SK-N-SH (cell line): ENCODE data around the gene HEPHL1. TPM values are rescaled to one million over a fixed set of nuclear protein-coding genes. Genes with fewer than 3 reads are reported as not detected.

Experiments
- CTCF ChIA-PET: fragments of 300-600, 350-600 bp; formaldehyde crosslinking; extraction: SDS; loops from one replicate; lab custom pipeline; 2021; lab: Yijun Ruan, JAX
- POLR2A ChIA-PET: fragments of 350-600 bp; sonication (Branson Sonifier 250); formaldehyde crosslinking; extraction: SDS; loops from one replicate; lab custom pipeline; 2020; ENCODE audit warnings: antibody characterized with exemption, inconsistent platforms; lab: Yijun Ruan, JAX
- DNase-seq: peaks from one replicate; pipeline ENCODE4 v3.0.0; 2012
- H2AFZ ChIP-seq: fragments of 200-600 bp; sonication (generic); 2 replicates; pipeline ENCODE4 v1.8.1; 2016; ENCODE audit warnings: antibody characterized with exemption, mild to moderate bottlenecking, low read depth
- H3F3A ChIP-seq: fragments of 200-600 bp; sonication (generic); replicated peaks from 2 replicates; pipeline ENCODE3; 2016; ENCODE audit warnings: antibody characterized with exemption, mild to moderate bottlenecking; ENCODE audit not compliant: insufficient read depth
- H3K27ac ChIP-seq, 2 experiments: fragments of 200-500 bp in 1 of 2; fragments of 200-600 bp in 1 of 2; sonication (Bioruptor generic) in 1 of 2; sonication (generic), shearing (Covaris generic) in 1 of 2; 2 replicates each; pipeline versions ENCODE4 v1.5.1 to v1.6.1; 2014 to 2016; ENCODE audit warnings: low read depth in 2 of 2, inconsistent platforms in 1 of 2, low read length in 1 of 2, mild to moderate bottlenecking in 1 of 2, mixed read lengths in 1 of 2
- H3K27me3 ChIP-seq: fragments of 200-600 bp; sonication (generic), shearing (Covaris generic); 2 replicates; pipeline ENCODE4 v1.6.1; 2016; ENCODE audit warnings: mixed run types; ENCODE audit not compliant: insufficient read depth
- H3K36me3 ChIP-seq, 2 experiments: fragments of 200-500 bp in 1 of 2; fragments of 200-600 bp in 1 of 2; sonication (Bioruptor generic) in 1 of 2; sonication (generic) in 1 of 2; replicated peaks in 1 of 2; 2 replicates each; pipeline versions ENCODE3 to v1.5.1; 2014 to 2016; ENCODE audit warnings: low read length in 1 of 2, mild to moderate bottlenecking in 1 of 2; ENCODE audit not compliant: insufficient read depth in 2 of 2, control insufficient read depth in 1 of 2
- H3K4me1 ChIP-seq, 2 experiments: fragments of 200-500 bp in 1 of 2; fragments of 200-600 bp in 1 of 2; sonication (Bioruptor generic) in 1 of 2; sonication (generic), shearing (Covaris generic) in 1 of 2; 2 replicates each; pipeline versions ENCODE4 v1.5.1 to v1.6.1; 2014 to 2016; ENCODE audit warnings: low read depth in 1 of 2, low read length in 1 of 2, mixed run types in 1 of 2; ENCODE audit not compliant: insufficient read depth in 2 of 2, control insufficient read depth in 1 of 2
- H3K4me2 ChIP-seq: fragments of 200-600 bp; sonication (generic), shearing (Covaris generic); 2 replicates; pipeline ENCODE4 v1.6.1; 2017; ENCODE audit warnings: mixed run types
- H3K4me3 ChIP-seq, 2 experiments: fragments of 200-500 bp in 1 of 2; fragments of 200-600 bp in 1 of 2; sonication (Bioruptor generic) in 1 of 2; sonication (generic), shearing (Covaris generic) in 1 of 2; 2 replicates each; pipeline versions ENCODE4 v1.5.1 to v1.8.1; 2014 to 2016; ENCODE audit warnings: low read depth in 2 of 2, inconsistent platforms in 1 of 2, low read length in 1 of 2, mild to moderate bottlenecking in 1 of 2, mixed read lengths in 1 of 2, moderate library complexity in 1 of 2
- H3K79me2 ChIP-seq: fragments of 200-600 bp; sonication (generic); 2 replicates; pipeline ENCODE4 v1.8.1; 2017; ENCODE audit warnings: mild to moderate bottlenecking; ENCODE audit not compliant: insufficient read depth
- H3K9ac ChIP-seq: fragments of 200-600 bp; sonication (generic); 2 replicates; pipeline ENCODE4 v1.6.1; 2017; ENCODE audit warnings: mixed run types
- H3K9me2 ChIP-seq: fragments of 200-600 bp; sonication (generic); 2 replicates; pipeline ENCODE4 v1.6.1; 2017; ENCODE audit warnings: mixed run types
- H3K9me3 ChIP-seq: fragments of 200-600 bp; sonication (generic); 2 replicates; pipeline ENCODE4 v1.6.1; 2017; ENCODE audit warnings: mixed run types, mild to moderate bottlenecking, moderate library complexity
- H4K20me1 ChIP-seq: fragments of 200-600 bp; sonication (generic); 2 replicates; pipeline ENCODE4 v1.6.1; 2017; ENCODE audit warnings: mild to moderate bottlenecking, mixed run types; ENCODE audit not compliant: insufficient read depth
- FOSL2 ChIP-seq: IDR thresholded peaks from 2 replicates; pipeline ENCODE4 v1.4.0; 2012; ENCODE audit warnings: low read depth, mild to moderate bottlenecking, moderate library complexity, borderline replicate concordance
- GATA2 ChIP-seq: sonication (generic); formaldehyde crosslinking; IDR thresholded peaks from 2 replicates; pipeline ENCODE4 v1.5.0; 2020; ENCODE audit warnings: mild to moderate bottlenecking, missing genetic modification reagents
- MAX ChIP-seq: IDR thresholded peaks from 2 replicates; pipeline ENCODE4 v1.4.0; 2012; ENCODE audit warnings: low read depth
- MEF2A ChIP-seq: IDR thresholded peaks from 2 replicates; pipeline ENCODE4 v1.4.0; 2012; ENCODE audit warnings: low read depth, borderline replicate concordance
- NFIC ChIP-seq: IDR thresholded peaks from 2 replicates; pipeline ENCODE4 v1.4.0; 2012; ENCODE audit warnings: borderline replicate concordance
- RFX5 ChIP-seq: IDR thresholded peaks from 2 replicates; pipeline ENCODE4 v1.6.1; 2012; ENCODE audit warnings: mild to moderate bottlenecking, improper control_type of control experiment, low read length
- SIN3A ChIP-seq: IDR thresholded peaks from 2 replicates; pipeline ENCODE4 v1.6.1; 2012; ENCODE audit warnings: low read depth, mild to moderate bottlenecking, low read length, moderate library complexity, borderline replicate concordance
- TCF12 ChIP-seq: IDR thresholded peaks from 2 replicates; pipeline ENCODE4 v1.4.0; 2012
- WGBS: methylation state at CpG from one replicate; pipeline ENCODE4 v1.1.6; 2017; ENCODE audit warnings: low lambda C conversion rate; 5-methylcytosine and 5-hydroxymethylcytosine counted together
- polyA plus RNA-seq, 3 experiments: library from polyadenylated mRNA; depleted of rRNA; stranded (reverse); fragments of >200 nt; gene quantifications; 2 replicates each; pipeline ENCODE4 v1.2.3, GENCODE V29; 2012
- TF ChIP-seq, protein P1 (sequence below): IDR thresholded peaks from 2 replicates; pipeline ENCODE4 v1.4.0; 2012; ENCODE audit warnings: low read depth, borderline replicate concordance

The HEPHL1 gene
- polyA plus RNA-seq, 1 of the 3 experiments (the other 2 are of a cell fraction), result not detected

DNA sequence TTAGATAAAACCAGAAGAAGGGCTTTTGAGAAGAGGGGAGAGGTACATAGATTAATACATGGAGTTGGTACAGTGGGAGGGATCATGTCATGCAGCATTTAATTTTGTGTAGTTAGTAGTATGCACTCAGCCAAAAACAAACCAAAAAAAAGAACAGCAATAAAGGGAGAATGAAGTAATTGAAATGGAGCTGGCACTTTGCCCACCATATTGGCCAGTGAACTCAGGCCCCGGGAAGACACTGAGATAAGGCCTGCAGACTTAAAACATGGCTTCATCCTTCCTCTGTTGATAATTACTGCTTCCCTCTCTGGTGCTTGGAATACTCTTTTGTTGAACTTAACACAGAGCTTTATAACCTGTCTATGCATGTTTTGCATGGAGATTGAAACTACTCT, 110.6 kb downstream of the HEPHL1 start:
- POLR2A ChIA-PET, result no interaction called here

DNA sequence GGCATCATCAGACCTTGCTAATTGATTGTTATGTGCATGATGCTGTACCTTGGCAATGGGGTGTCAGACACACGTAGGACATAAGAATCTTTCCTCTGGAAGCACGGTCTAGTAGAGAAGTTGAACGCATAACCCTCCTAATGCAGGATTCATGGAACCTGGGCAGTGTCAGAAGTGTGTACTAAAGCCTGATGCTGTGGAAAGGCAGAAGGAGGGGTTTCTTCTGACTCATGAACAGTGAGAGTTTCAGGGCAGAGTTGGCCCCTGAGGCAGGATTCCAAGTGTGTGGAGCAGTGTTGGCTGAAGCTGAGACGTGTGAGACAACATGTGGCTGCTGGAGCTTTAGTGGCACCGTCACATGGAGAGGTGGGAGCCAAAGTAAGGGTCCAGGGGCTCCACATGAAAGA, 111.0 kb downstream of the HEPHL1 start:
- Histone ChIP-seq H4K20me1 (peaks cover 24% of the 10 kb centered on the region; the same call in 1 of the 2 replicates), H2AFZ (no peak overlapping the region), H3K4me2 (peak overlapping the region; percentile 85), H3F3A (peaks cover 30% of the 10 kb centered on the region), H3K27ac (peak overlapping the region; percentile 70 to 89), H3K9me3 (no peaks in the 10 kb centered on the region), H3K4me1 (peaks cover 52 to 58% of the 10 kb centered on the region in 2 experiments), H3K9me2 (no peaks in the 10 kb centered on the region), H3K36me3 (no peaks in the 10 kb centered on the region), H3K27me3 (no peaks in the 10 kb centered on the region), H3K79me2 (peaks cover 72% of the 10 kb centered on the region), H3K4me3 (peak overlapping the region in 1 of 2 experiments; percentile 24; a peak in 1 of 4 replicates), H3K9ac (peak overlapping the region; percentile 23; the same call in 1 of the 2 replicates)
- no peak for DNase-seq
- CTCF ChIA-PET, result interaction anchor here (1.1 kb wide), 1 partner anchor 286 kb away, joined by 3 read pairs; no protein-coding TSS in a partner anchor
- TF ChIP-seq SIN3A, result 0 out of 2 replicates have a peak, but pooled peaks have one; percentile 31
- no peak for TF ChIP-seq GATA2 (CRISPR knock-in tag)
- TF ChIP-seq TCF12, result peak; percentile 56
- TF ChIP-seq FOSL2, result peak; percentile 59; the same call in 1 of the 2 replicates
- no peak for TF ChIP-seq MEF2A
- no peak for TF ChIP-seq RFX5
- TF ChIP-seq MAX, result peak; percentile 49; the same call in 1 of the 2 replicates
- 28% methylated on average over 5 of the region's 5 CpGs for WGBS
- POLR2A ChIA-PET, result no interaction called here

More for the DNA sequence above, 110.6 kb downstream of the HEPHL1 start:
- Histone ChIP-seq H3K36me3 (no peaks in the 10 kb centered on the region), H3K4me1 (peaks cover 52 to 58% of the 10 kb centered on the region in 2 experiments), H3K9me2 (no peaks in the 10 kb centered on the region), H3F3A (peaks cover 26% of the 10 kb centered on the region), H3K9ac (peak overlapping the region; percentile 23; the same call in 1 of the 2 replicates), H3K4me2 (peak overlapping the region; percentile 85), H3K79me2 (peaks cover 69% of the 10 kb centered on the region), H3K27me3 (no peaks in the 10 kb centered on the region), H4K20me1 (peaks cover 24% of the 10 kb centered on the region; the same call in 1 of the 2 replicates), H3K27ac (peak overlapping the region; percentile 70 to 89), H3K4me3 (peak overlapping the region; percentile 9 to 69; a peak in 1 of 4 replicates), H3K9me3 (no peaks in the 10 kb centered on the region), H2AFZ (no peak overlapping the region)
- WGBS, result 21% methylated on average over 1 of the region's 1 CpG
- TF ChIP-seq, protein P1, sequence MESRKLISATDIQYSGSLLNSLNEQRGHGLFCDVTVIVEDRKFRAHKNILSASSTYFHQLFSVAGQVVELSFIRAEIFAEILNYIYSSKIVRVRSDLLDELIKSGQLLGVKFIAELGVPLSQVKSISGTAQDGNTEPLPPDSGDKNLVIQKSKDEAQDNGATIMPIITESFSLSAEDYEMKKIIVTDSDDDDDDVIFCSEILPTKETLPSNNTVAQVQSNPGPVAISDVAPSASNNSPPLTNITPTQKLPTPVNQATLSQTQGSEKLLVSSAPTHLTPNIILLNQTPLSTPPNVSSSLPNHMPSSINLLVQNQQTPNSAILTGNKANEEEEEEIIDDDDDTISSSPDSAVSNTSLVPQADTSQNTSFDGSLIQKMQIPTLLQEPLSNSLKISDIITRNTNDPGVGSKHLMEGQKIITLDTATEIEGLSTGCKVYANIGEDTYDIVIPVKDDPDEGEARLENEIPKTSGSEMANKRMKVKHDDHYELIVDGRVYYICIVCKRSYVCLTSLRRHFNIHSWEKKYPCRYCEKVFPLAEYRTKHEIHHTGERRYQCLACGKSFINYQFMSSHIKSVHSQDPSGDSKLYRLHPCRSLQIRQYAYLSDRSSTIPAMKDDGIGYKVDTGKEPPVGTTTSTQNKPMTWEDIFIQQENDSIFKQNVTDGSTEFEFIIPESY, result no peak
- peak; percentile 75 for TF ChIP-seq NFIC
- peak; percentile 44 for DNase-seq
- CTCF ChIA-PET, result interaction anchor here (1.1 kb wide), 2 partner anchors 237 to 286 kb away, joined by 3 read pairs; no protein-coding TSS in a partner anchor
